Uterus (tissue), 2 donors: Measurements from ENCODE around the gene NDUFAF4.

ENCODE experiments used
- POLR2A ChIP-seq, 2 donors: fragments of 450-650 bp; IDR thresholded peaks; one replicate each; pipeline ENCODE4 v1.6.1; 2016; ENCODE audit warnings: antibody characterized with exemption in 2 of 2, mild to moderate bottlenecking in 1 of 2, moderate library complexity in 1 of 2
- TF ChIP-seq, protein P1 (sequence below), 4 experiments: fragments of 200-600 bp in 2 of 4; fragments of 450-650 bp in 2 of 4; sonication (generic) in 2 of 4; IDR thresholded peaks; one replicate each; pipeline ENCODE4 v1.5.1; 2016 to 2019; ENCODE audit warnings: antibody characterized with exemption in 4 of 4, mild to moderate bottlenecking in 2 of 4, moderate library complexity in 1 of 4

DNA sequence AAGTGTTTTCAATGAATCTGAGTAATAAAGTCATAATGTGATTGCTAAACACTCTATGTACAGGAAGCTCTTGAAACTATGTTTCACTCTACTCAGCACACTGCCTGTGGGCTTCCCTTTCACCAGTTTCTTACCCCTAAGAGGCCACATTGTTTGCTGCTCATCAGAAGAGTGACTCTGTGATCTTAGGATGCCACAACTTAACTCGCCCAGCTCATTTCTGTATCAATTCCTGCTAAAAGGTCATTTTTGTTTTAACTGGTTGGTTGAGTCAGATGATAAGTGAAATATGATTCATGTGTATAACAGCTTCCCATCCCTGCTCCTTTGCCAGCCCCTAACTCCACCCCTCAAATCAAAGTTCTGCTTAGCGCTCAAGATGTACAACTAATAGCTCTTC, 9.8 kb upstream of the NDUFAF4 start:
- TF ChIP-seq, protein P1, sequence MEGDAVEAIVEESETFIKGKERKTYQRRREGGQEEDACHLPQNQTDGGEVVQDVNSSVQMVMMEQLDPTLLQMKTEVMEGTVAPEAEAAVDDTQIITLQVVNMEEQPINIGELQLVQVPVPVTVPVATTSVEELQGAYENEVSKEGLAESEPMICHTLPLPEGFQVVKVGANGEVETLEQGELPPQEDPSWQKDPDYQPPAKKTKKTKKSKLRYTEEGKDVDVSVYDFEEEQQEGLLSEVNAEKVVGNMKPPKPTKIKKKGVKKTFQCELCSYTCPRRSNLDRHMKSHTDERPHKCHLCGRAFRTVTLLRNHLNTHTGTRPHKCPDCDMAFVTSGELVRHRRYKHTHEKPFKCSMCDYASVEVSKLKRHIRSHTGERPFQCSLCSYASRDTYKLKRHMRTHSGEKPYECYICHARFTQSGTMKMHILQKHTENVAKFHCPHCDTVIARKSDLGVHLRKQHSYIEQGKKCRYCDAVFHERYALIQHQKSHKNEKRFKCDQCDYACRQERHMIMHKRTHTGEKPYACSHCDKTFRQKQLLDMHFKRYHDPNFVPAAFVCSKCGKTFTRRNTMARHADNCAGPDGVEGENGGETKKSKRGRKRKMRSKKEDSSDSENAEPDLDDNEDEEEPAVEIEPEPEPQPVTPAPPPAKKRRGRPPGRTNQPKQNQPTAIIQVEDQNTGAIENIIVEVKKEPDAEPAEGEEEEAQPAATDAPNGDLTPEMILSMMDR (IDR thresholded peaks at IDR 0.05): no peak
- no peak for TF ChIP-seq POLR2A (IDR thresholded peaks at IDR 0.05)
